Transverse colon (tissue), 4 donors: Measurements from ENCODE around the gene GSAP. TPM values are rescaled to one million over a fixed set of nuclear protein-coding genes. Genes with fewer than 3 reads are reported as not detected.

Source experiments
- DNase-seq: peaks from one replicate; pipeline ENCODE4 v3.0.0-alpha.2; 2019
- H3K27ac ChIP-seq, 4 donors: fragments of 200-600 bp; sonication (generic); 2 replicates each; pipeline ENCODE4 v1.5.1; 2016 to 2018; ENCODE audit warnings: inconsistent platforms in 4 of 4
- H3K27me3 ChIP-seq: fragments of 200-600 bp; sonication (generic); 2 replicates; pipeline ENCODE4 v1.5.1; 2017; ENCODE audit warnings: inconsistent platforms
- H3K36me3 ChIP-seq, 4 donors: fragments of 200-600 bp; sonication (generic); 2 replicates each; pipeline ENCODE4 v1.5.1; 2017 to 2019; ENCODE audit warnings: inconsistent platforms in 4 of 4
- H3K4me1 ChIP-seq, 4 donors: fragments of 200-600 bp; sonication (generic); 2 replicates each; pipeline ENCODE4 v1.5.1; 2017 to 2020; ENCODE audit warnings: inconsistent platforms in 4 of 4
- H3K4me3 ChIP-seq, 4 donors: fragments of 200-600 bp; sonication (generic); 1 replicate in 1 of 4; 2 replicates in 3 of 4; pipeline versions ENCODE4 v1.5.1 to v1.6.1; 2017 to 2019; ENCODE audit warnings: inconsistent platforms in 4 of 4
- H3K9me3 ChIP-seq, 2 donors: fragments of 200-600 bp; sonication (generic); 2 replicates each; pipeline ENCODE4 v1.5.1; 2017 to 2019; ENCODE audit warnings: inconsistent platforms in 2 of 2
- EP300 ChIP-seq: sonication (generic); formaldehyde crosslinking; IDR thresholded peaks from one replicate; pipeline ENCODE4 v1.6.1; 2017; ENCODE audit warnings: antibody characterized with exemption, low read depth
- POLR2A ChIP-seq: fragments of 450-650 bp; IDR thresholded peaks from one replicate; pipeline ENCODE4 v1.6.1; 2016; ENCODE audit warnings: antibody characterized with exemption, mild to moderate bottlenecking, moderate library complexity
- POLR2AphosphoS5 ChIP-seq, 3 donors: sonication (generic); formaldehyde crosslinking; IDR thresholded peaks; one replicate each; pipeline ENCODE4 v1.6.1; 2016; ENCODE audit warnings: antibody characterized with exemption in 3 of 3
- WGBS, 2 donors: methylation state at CpG; one replicate each; pipeline ENCODE4 v1.1.5; 2018; ENCODE audit warnings: low coverage in 1 of 2; 5-methylcytosine and 5-hydroxymethylcytosine counted together
- in situ Hi-C, 4 donors: fragments of 200-750 bp; cut with MboI; loops; one replicate each; pipeline versions ENCODE4 v1.15.0 to v1.15.1; 2017; ENCODE audit warnings: low sequenced_read_pairs in 3 of 4, low pct_ligation_motif_present in 1 of 4, low pct_unique_long_range_greater_than_20kb in 1 of 4
- intact Hi-C: fragments of 100-400 bp; cut with DNase I; formaldehyde crosslinking; loops from one replicate; pipeline ENCODE4 v1.15.1; 2023; ENCODE audit warnings: low total_unique reads
- total RNA-seq, 4 donors: library from RNA; depleted of rRNA; stranded (reverse); fragments of >200 nt; gene quantifications; one replicate each; pipeline ENCODE4 v1.1.0, GENCODE V29; 2016
- TF ChIP-seq, protein P1 (sequence below), 5 experiments: fragments of 200-600 bp in 3 of 5; fragments of 450-650 bp in 2 of 5; sonication (generic) in 3 of 5; IDR thresholded peaks; 1 replicate in 2 of 5; 2 replicates in 3 of 5; pipeline ENCODE4 v1.5.1; 2016 to 2017; ENCODE audit warnings: antibody characterized with exemption in 5 of 5, inconsistent platforms in 3 of 5, mild to moderate bottlenecking in 2 of 5, moderate library complexity in 1 of 5

Gene GSAP
- total RNA-seq, 4 donors from 2014 or later, result 5.0 to 25.2 (median 15.5) TPM

DNA sequence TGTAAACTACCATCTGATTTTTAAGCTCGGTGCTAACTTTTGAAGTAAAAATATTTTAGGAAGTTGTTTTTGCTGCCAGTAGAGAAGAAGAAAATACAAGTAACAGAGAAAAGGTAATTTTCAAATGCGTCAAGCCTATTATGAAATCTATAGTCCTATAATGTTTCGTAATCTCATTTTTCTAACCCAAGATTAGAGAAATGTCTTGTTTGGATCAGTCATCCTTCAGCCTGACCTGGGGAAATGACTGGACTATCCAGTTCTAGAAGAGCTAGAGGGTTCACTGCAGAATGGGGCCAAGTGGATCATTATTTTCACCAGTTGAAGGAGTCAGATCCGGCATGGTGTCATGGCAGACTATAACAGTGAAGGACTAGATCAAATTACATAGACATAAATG is 153.8 kb downstream of the GSAP start:
- Histone ChIP-seq H3K36me3 (no peaks in the 10 kb centered on the region), H3K4me3 (no peak overlapping the region), H3K4me1 (no peaks in the 10 kb centered on the region), H3K27ac (no peak overlapping the region), H3K27me3 (no peaks in the 10 kb centered on the region), H3K9me3 (no peaks in the 10 kb centered on the region)
- intact Hi-C loops, result no loop called here
- TF ChIP-seq POLR2A (no peak), EP300 (no peak), POLR2AphosphoS5 (IDR thresholded peaks at IDR 0.05) (no peak)
- TF ChIP-seq, protein P1, sequence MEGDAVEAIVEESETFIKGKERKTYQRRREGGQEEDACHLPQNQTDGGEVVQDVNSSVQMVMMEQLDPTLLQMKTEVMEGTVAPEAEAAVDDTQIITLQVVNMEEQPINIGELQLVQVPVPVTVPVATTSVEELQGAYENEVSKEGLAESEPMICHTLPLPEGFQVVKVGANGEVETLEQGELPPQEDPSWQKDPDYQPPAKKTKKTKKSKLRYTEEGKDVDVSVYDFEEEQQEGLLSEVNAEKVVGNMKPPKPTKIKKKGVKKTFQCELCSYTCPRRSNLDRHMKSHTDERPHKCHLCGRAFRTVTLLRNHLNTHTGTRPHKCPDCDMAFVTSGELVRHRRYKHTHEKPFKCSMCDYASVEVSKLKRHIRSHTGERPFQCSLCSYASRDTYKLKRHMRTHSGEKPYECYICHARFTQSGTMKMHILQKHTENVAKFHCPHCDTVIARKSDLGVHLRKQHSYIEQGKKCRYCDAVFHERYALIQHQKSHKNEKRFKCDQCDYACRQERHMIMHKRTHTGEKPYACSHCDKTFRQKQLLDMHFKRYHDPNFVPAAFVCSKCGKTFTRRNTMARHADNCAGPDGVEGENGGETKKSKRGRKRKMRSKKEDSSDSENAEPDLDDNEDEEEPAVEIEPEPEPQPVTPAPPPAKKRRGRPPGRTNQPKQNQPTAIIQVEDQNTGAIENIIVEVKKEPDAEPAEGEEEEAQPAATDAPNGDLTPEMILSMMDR (IDR thresholded peaks at IDR 0.05), result no peak
- WGBS, 2 donors, result 95 to 96% methylated on average over 4 of the region's 4 CpGs
- in situ Hi-C loops, result no loop called here
- DNase-seq, result no peak

Other genes starting within 250 kb of the GSAP start
- gene FGL2, start 216.5 kb downstream of the GSAP start, total RNA-seq, result 10 to 100 TPM; 23.1 to 45.2 (median 33.6) TPM
- 100 to 1,000 TPM in 1 of 4 donors, 10 to 100 TPM in 3; 46.8 to 103 (median 70.6) TPM for gene PTPN12, start 120.9 kb upstream of the GSAP start, total RNA-seq